Astrocyte of the spinal cord (primary cell): Measurements from ENCODE around the gene CISD1.

Experiments used
- DNase-seq: peaks from one replicate; pipeline ENCODE4 v3.0.0; 2011; ENCODE audit warnings: low read depth, low spot score
- H3K4me3 ChIP-seq: 2 replicates; pipeline ENCODE4 v1.5.1; 2011; ENCODE audit warnings: low read depth, mild to moderate bottlenecking, low read length, moderate library complexity
- in situ Hi-C: cut with HindIII; loops from 2 replicates; pipeline ENCODE4 v1.10.0; 2017; ENCODE audit warnings: low sequenced_read_pairs
- TF ChIP-seq, protein P1 (sequence below): IDR thresholded peaks from 2 replicates; pipeline ENCODE4 v1.5.1; 2012; ENCODE audit warnings: low read depth, mild to moderate bottlenecking, low read length, inconsistent platforms

The CISD1 gene

DNA sequence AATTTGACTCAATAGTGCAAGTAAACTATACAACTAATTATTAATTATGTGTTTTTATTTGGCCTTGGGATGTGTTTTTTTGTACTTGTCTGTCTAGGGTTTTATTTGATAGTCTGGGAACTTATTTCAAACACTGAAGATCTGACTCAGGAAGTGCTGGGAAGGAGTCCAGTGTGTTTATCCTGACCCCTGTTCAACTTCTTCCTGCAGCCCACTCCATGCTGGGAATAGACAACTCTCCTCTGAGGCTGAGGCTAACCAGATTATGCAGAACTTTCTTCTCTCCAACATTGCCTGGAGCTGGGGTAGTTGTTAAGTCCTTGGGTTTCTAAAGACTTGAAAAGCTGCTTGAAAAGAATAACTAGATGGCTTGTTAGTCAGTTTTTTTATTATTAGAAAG lies 6.9 kb downstream of the CISD1 start:
- TF ChIP-seq, protein P1, sequence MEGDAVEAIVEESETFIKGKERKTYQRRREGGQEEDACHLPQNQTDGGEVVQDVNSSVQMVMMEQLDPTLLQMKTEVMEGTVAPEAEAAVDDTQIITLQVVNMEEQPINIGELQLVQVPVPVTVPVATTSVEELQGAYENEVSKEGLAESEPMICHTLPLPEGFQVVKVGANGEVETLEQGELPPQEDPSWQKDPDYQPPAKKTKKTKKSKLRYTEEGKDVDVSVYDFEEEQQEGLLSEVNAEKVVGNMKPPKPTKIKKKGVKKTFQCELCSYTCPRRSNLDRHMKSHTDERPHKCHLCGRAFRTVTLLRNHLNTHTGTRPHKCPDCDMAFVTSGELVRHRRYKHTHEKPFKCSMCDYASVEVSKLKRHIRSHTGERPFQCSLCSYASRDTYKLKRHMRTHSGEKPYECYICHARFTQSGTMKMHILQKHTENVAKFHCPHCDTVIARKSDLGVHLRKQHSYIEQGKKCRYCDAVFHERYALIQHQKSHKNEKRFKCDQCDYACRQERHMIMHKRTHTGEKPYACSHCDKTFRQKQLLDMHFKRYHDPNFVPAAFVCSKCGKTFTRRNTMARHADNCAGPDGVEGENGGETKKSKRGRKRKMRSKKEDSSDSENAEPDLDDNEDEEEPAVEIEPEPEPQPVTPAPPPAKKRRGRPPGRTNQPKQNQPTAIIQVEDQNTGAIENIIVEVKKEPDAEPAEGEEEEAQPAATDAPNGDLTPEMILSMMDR: no peak
- peak; percentile 77 for DNase-seq
- no peak overlapping the region for H3K4me3 ChIP-seq
- in situ Hi-C loops: no loop called here

DNA sequence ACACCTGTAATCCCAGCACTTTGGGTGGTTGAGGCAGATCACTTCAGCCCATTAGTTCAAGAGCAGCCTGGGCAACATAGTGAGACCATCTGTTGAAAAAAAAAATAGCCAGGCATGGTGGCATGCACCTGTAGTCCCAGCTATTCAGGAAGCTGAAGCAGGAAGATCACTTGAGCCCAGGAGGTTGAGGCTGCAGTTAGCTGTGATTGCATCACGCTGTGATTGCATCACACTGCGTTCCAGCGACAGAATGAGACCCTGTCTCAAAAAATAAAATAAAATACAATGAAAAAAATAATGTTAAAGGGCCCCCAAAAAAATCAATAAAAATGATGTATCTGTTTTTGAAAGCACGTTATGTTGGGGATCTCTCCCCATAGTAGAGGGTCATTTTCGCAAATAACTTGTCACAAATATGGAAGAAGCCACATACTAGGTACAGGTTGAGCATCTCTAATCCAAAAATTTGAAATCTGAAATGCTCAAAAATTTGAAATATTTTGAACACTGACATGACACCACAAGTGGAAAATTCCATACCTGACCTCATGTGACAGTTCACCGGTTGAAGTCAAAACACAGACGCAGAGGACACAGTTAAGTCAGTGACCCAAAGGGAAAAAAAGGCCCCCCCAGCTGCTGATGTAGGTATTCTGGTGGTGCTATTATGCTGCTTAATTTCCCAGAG lies 9.5 kb downstream of the CISD1 start:
- H3K4me3 ChIP-seq: no peak overlapping the region
- DNase-seq: no peak
- in situ Hi-C loops: no loop called here
- TF ChIP-seq, protein P1: no peak

DNA sequence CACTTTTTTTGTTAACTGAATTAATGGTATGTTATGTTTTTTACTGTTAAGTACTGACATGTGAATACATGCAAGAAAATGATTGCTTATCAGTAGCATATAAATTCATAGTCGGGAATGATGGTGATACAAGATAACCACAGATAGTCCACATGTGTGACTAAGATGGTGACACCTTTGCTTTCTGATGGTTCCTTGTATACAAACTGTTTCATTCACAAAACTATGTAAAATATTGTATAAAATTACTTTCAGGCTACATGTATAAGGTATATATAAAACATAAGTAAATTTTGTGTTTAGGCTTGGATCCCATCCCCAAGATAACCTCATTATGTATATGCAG lies 10.0 kb downstream of the CISD1 start:
- TF ChIP-seq, protein P1: no peak
- DNase-seq: no peak
- in situ Hi-C loops: no loop called here
- H3K4me3 ChIP-seq: no peak overlapping the region

DNA sequence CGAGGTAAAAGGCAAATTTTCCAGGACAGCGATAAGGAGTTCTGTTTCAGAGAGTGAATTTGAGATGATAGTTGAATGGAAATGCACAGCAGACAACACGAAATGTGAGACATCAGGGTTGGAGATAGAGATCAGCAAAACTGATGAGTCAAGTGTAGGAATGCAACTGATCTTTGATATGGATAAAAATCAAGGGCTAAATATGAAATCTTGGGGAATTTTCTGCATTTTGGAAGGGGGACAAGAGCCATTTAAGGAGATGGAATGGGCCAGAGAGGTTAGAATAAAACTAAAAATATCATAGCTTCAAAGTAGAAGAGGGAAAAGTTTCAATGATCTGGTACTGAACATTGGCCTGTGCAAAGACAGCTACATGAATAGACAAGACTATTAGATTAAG lies 11.5 kb downstream of the CISD1 start:
- TF ChIP-seq, protein P1: no peak
- DNase-seq: no peak
- H3K4me3 ChIP-seq: no peak overlapping the region
- in situ Hi-C loops: no loop called here

DNA sequence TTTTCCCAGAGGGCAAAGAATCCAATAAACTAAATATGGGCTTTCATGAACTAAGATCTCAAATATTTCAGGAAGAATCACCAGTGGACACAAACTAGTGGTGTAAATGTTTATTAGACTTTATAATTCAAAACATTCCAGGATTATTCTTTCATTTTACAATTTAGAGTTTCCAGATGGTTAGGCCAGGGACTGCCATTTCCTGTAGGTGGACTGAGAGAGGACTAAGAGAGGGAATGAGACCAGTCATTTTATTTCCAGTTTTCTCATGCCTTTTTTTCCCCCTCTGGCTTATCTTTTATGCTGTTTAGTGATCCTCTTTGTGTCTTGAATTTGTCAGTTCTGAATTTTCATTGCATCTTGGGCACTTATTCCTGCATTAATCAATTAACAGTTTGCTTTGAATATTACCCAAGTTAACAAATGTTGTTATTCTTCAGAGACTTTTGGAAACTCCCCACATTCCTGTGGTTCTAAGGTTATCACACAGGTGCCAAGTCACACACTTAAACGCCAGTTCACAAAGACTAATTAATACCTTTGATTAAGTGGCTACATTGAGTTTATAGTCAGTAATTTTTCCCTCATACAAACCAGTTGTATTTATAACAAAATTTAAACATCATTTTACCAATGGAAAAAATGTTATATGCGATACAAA lies 12.3 kb downstream of the CISD1 start:
- in situ Hi-C loops: no loop called here
- no peak overlapping the region for H3K4me3 ChIP-seq
- no peak for DNase-seq
- TF ChIP-seq, protein P1: no peak

DNA sequence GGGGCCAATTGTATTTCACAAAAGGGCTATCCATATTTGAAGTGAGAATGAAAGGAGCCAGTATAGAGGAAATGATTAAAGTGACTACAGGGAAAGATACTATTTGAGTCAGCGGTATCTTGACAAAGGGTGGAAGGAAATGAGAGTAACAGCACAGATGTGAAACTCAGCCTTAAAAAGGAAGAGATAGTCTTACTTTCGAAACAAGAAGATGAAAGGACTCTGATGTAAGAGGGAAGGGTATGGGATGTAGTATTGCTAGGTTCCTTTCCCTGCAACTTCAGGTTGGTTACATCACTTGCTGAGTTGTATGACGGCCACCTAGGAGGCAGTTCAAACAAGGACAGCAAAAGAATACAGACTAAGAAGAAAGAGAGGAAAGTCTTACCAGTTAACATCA lies 13.7 kb downstream of the CISD1 start:
- peak; percentile 32 for DNase-seq
- TF ChIP-seq, protein P1: no peak
- H3K4me3 ChIP-seq: no peak overlapping the region
- in situ Hi-C loops: no loop called here
